ENCODE measurements around the gene PUS1. TPM values are rescaled to one million over a fixed set of nuclear protein-coding genes. Genes with fewer than 3 reads are reported as not detected.

Gene PUS1
- total and polyA plus RNA-seq, 2 experiments from 2014 or later = 10.2 to 10.7 TPM

GRCh38 chr12:131919366-131920156, 9.5 kb upstream of the PUS1 start:
- no peaks in the 10 kb centered on the region for H3K27me3 ChIP-seq
- no peak overlapping the region for H2AFZ ChIP-seq
- H3K79me2 ChIP-seq = no peaks in the 10 kb centered on the region
- no peak overlapping the region for H3K27ac ChIP-seq
- TF ChIP-seq EZH2phosphoT487 (IDR thresholded peaks at IDR 0.05; ENCODE audit: low read depth, severe bottlenecking, unreplicated experiment) (no peak), EZH2 (IDR thresholded peaks at IDR 0.05; ENCODE audit: borderline replicate concordance) (no peak), CTCF (IDR thresholded peaks at IDR 0.05; ENCODE audit: poor library complexity) (no peak)
- no peaks in the 10 kb centered on the region for H4K20me1 ChIP-seq (ENCODE audit: insufficient read depth, poor library complexity, severe bottlenecking)
- 97% methylated on average over 29 of the region's 37 CpGs for WGBS (ENCODE audit: low lambda C conversion rate, missing lambda C conversion rate)
- H3K4me3 ChIP-seq = no peak overlapping the region
- DNase-seq (ENCODE audit: low spot score) = no peak
- no peak overlapping the region for H3K4me2 ChIP-seq
- H3K9me2 ChIP-seq (replicated peaks; ENCODE audit: insufficient read depth) = no peaks in the 10 kb centered on the region
- H3K9me3 ChIP-seq (ENCODE audit: low read depth) = no peaks in the 10 kb centered on the region
- no peaks in the 10 kb centered on the region for H3K4me1 ChIP-seq (ENCODE audit: insufficient read depth)
- no peaks in the 10 kb centered on the region for H3K36me3 ChIP-seq (replicated peaks; ENCODE audit: insufficient read depth, low read depth)

- no peak overlapping the region for H3K27ac ChIP-seq
- no peak overlapping the region for H3K4me3 ChIP-seq
- no peak overlapping the region for H3K4me2 ChIP-seq
- no peaks in the 10 kb centered on the region for H3K4me1 ChIP-seq (ENCODE audit: insufficient read depth)
- no peaks in the 10 kb centered on the region for H3K9me3 ChIP-seq (ENCODE audit: low read depth)
- no peak overlapping the region for H2AFZ ChIP-seq
- H4K20me1 ChIP-seq (ENCODE audit: insufficient read depth, poor library complexity, severe bottlenecking) = no peaks in the 10 kb centered on the region
- H3K9me2 ChIP-seq (replicated peaks; ENCODE audit: insufficient read depth) = no peaks in the 10 kb centered on the region
- H3K79me2 ChIP-seq = no peaks in the 10 kb centered on the region
- 97% methylated on average over 14 of the region's 14 CpGs for WGBS (ENCODE audit: low lambda C conversion rate, missing lambda C conversion rate)
- TF ChIP-seq CTCF (IDR thresholded peaks at IDR 0.05; ENCODE audit: poor library complexity) = no peak
- TF ChIP-seq EZH2phosphoT487 (IDR thresholded peaks at IDR 0.05; ENCODE audit: low read depth, severe bottlenecking, unreplicated experiment) = no peak
- no peak for TF ChIP-seq EZH2 (IDR thresholded peaks at IDR 0.05; ENCODE audit: borderline replicate concordance)
- no peaks in the 10 kb centered on the region for H3K36me3 ChIP-seq (replicated peaks; ENCODE audit: insufficient read depth, low read depth)
- DNase-seq (ENCODE audit: low spot score) = no peak
- no peaks in the 10 kb centered on the region for H3K27me3 ChIP-seq
These were observed 8.9 kb upstream of the PUS1 start for GRCh38 chr12:131920157-131920508.

- Histone ChIP-seq H3K27me3 (no peaks in the 10 kb centered on the region), H2AFZ (no peak overlapping the region), H3K4me3 (no peak overlapping the region), H3K36me3 (replicated peaks; ENCODE audit: insufficient read depth, low read depth) (no peaks in the 10 kb centered on the region), H3K9me2 (replicated peaks; ENCODE audit: insufficient read depth) (no peaks in the 10 kb centered on the region), H3K4me1 (ENCODE audit: insufficient read depth) (no peaks in the 10 kb centered on the region), H3K27ac (no peak overlapping the region), H3K4me2 (no peak overlapping the region), H3K79me2 (no peaks in the 10 kb centered on the region), H4K20me1 (ENCODE audit: insufficient read depth, poor library complexity, severe bottlenecking) (no peaks in the 10 kb centered on the region), H3K9me3 (ENCODE audit: low read depth) (no peaks in the 10 kb centered on the region)
- TF ChIP-seq EZH2 (IDR thresholded peaks at IDR 0.05; ENCODE audit: borderline replicate concordance) = no peak
- no peak for TF ChIP-seq CTCF (IDR thresholded peaks at IDR 0.05; ENCODE audit: poor library complexity)
- no peak for TF ChIP-seq EZH2phosphoT487 (IDR thresholded peaks at IDR 0.05; ENCODE audit: low read depth, severe bottlenecking, unreplicated experiment)
- no peak for DNase-seq (ENCODE audit: low spot score)
- 94% methylated on average over 35 of the region's 35 CpGs for WGBS (ENCODE audit: low lambda C conversion rate, missing lambda C conversion rate)
These were observed 7.9 kb upstream of the PUS1 start for GRCh38 chr12:131920902-131921840.

Data from hepatocyte (in vitro differentiated cells).